MM.1S (cell line): Measurements from ENCODE around the gene PMEPA1.

Source experiments
- EZH2 ChIP-seq: fragments of 300-600 bp; sonication (generic); optimal IDR thresholded peaks from 2 replicates; pipeline ENCODE3; 2017; ENCODE audit warnings: low read depth, mild to moderate bottlenecking, antibody characterized with exemption, low read length, mixed read lengths
- EZH2phosphoT487 ChIP-seq: fragments of 300-600 bp; sonication (generic); IDR thresholded peaks from 2 replicates; pipeline ENCODE4 v1.6.1; 2018; ENCODE audit warnings: antibody characterized with exemption, low read length
- TF ChIP-seq, protein P1 (sequence below): fragments of 300-600 bp; sonication (generic); IDR thresholded peaks from 2 replicates; pipeline ENCODE4 v1.5.1; 2016; ENCODE audit warnings: antibody characterized with exemption, low read length, mixed read lengths

DNA sequence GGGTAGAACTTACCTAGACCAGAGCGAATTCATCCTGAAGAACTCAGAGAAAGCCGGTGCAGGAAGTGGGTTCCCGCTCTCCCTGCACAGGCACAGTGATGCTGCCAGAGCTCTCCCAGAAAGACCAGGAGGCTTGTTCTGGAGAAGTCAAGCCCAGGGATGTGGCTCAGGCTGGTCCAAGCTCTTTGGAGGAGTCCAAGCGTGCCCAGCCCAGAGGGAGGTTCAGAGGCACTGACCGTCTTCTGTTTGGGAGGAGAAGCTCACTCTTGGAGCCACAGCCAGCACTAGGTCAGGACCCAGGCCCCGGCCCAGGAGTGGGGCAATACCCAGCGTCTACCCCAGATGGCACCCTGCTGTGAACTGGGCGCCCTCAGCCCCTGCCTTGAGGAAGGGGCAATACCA lies 1.5 kb upstream of the PMEPA1 start:
- TF ChIP-seq, protein P1, sequence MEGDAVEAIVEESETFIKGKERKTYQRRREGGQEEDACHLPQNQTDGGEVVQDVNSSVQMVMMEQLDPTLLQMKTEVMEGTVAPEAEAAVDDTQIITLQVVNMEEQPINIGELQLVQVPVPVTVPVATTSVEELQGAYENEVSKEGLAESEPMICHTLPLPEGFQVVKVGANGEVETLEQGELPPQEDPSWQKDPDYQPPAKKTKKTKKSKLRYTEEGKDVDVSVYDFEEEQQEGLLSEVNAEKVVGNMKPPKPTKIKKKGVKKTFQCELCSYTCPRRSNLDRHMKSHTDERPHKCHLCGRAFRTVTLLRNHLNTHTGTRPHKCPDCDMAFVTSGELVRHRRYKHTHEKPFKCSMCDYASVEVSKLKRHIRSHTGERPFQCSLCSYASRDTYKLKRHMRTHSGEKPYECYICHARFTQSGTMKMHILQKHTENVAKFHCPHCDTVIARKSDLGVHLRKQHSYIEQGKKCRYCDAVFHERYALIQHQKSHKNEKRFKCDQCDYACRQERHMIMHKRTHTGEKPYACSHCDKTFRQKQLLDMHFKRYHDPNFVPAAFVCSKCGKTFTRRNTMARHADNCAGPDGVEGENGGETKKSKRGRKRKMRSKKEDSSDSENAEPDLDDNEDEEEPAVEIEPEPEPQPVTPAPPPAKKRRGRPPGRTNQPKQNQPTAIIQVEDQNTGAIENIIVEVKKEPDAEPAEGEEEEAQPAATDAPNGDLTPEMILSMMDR: no peak
- TF ChIP-seq EZH2 (no peak), EZH2phosphoT487 (no peak)
